H9 (cell line): ENCODE results near the gene SRP54. TPM values are rescaled to one million over a fixed set of nuclear protein-coding genes. Genes with fewer than 3 reads are reported as not detected.

Source experiments
- DNase-seq: peaks from one replicate; pipeline ENCODE4 v3.0.0-alpha.2; 2017
- H2AFZ ChIP-seq: one replicate; pipeline ENCODE4 v1.6.1; 2013; ENCODE audit warnings: mild to moderate bottlenecking, low read length, control low read depth, moderate library complexity
- H2AK5ac ChIP-seq: 2 replicates; pipeline ENCODE4 v1.6.1; 2013; ENCODE audit warnings: low read length, control low read depth, mixed read lengths; ENCODE audit not compliant: insufficient read length
- H2BK120ac ChIP-seq: one replicate; pipeline ENCODE4 v1.6.1; 2013; ENCODE audit warnings: low read depth, mild to moderate bottlenecking, low read length, control low read depth, inconsistent platforms; ENCODE audit not compliant: poor library complexity, severe bottlenecking
- H2BK12ac ChIP-seq: 2 replicates; pipeline ENCODE4 v1.6.1; 2013; ENCODE audit warnings: low read length, control low read depth, mixed read lengths, low read depth; ENCODE audit not compliant: insufficient read length
- H2BK15ac ChIP-seq: 2 replicates; pipeline ENCODE4 v1.6.1; 2013; ENCODE audit warnings: low read depth, low read length, control low read depth
- H2BK20ac ChIP-seq: one replicate; pipeline ENCODE4 v1.6.1; 2013; ENCODE audit warnings: low read depth, mild to moderate bottlenecking, low read length, control low read depth, inconsistent platforms; ENCODE audit not compliant: poor library complexity, severe bottlenecking
- H2BK5ac ChIP-seq: 2 replicates; pipeline ENCODE4 v1.6.1; 2013; ENCODE audit warnings: low read length, control low read depth, mixed read lengths; ENCODE audit not compliant: insufficient read length
- H3K14ac ChIP-seq: 2 replicates; pipeline ENCODE4 v1.6.1; 2013; ENCODE audit warnings: low read length, control low read depth; ENCODE audit not compliant: insufficient read depth
- H3K18ac ChIP-seq: 2 replicates; pipeline ENCODE4 v1.6.1; 2013; ENCODE audit warnings: low read depth, mild to moderate bottlenecking, mixed read lengths, low read length, control low read depth; ENCODE audit not compliant: insufficient read length
- H3K23ac ChIP-seq: 2 replicates; pipeline ENCODE4 v1.6.1; 2013; ENCODE audit warnings: low read length, control low read depth, mixed read lengths, low read depth; ENCODE audit not compliant: insufficient read length
- H3K23me2 ChIP-seq: 2 replicates; pipeline ENCODE4 v1.6.1; 2013; ENCODE audit warnings: low read depth, mild to moderate bottlenecking, mixed read lengths, low read length, control low read depth; ENCODE audit not compliant: insufficient read length, poor library complexity, severe bottlenecking
- H3K27ac ChIP-seq: 2 replicates; pipeline ENCODE4 v1.5.1; 2013; ENCODE audit warnings: low read length, control low read depth, mixed read lengths, low read depth; ENCODE audit not compliant: insufficient read length
- H3K27me3 ChIP-seq: 2 replicates; pipeline ENCODE4 v1.6.1; 2013; ENCODE audit warnings: low read length, control low read depth, inconsistent platforms; ENCODE audit not compliant: insufficient read depth
- H3K4ac ChIP-seq: 2 replicates; pipeline ENCODE4 v1.6.1; 2013; ENCODE audit warnings: low read depth, mild to moderate bottlenecking, control low read depth, inconsistent platforms, low read length, moderate library complexity
- H3K4me1 ChIP-seq: 2 replicates; pipeline ENCODE4 v1.6.1; 2013; ENCODE audit warnings: low read length, control low read depth, inconsistent platforms; ENCODE audit not compliant: insufficient read depth
- H3K4me2 ChIP-seq: 2 replicates; pipeline ENCODE4 v1.6.1; 2013; ENCODE audit warnings: low read length, control low read depth, mixed read lengths; ENCODE audit not compliant: insufficient read length, insufficient read depth
- H3K56ac ChIP-seq: 2 replicates; pipeline ENCODE4 v1.6.1; 2013; ENCODE audit warnings: low read depth, mild to moderate bottlenecking, mixed read lengths, low read length, control low read depth; ENCODE audit not compliant: insufficient read length
- H3K79me1 ChIP-seq: 2 replicates; pipeline ENCODE4 v1.6.1; 2013; ENCODE audit warnings: low read depth, mild to moderate bottlenecking, moderate library complexity, low read length, control low read depth, inconsistent platforms; ENCODE audit not compliant: insufficient read depth, poor library complexity, severe bottlenecking
- H3K79me2 ChIP-seq: 2 replicates; pipeline ENCODE4 v1.6.1; 2013; ENCODE audit warnings: low read length, control low read depth, inconsistent platforms; ENCODE audit not compliant: insufficient read depth
- H3K9ac ChIP-seq: 2 replicates; pipeline ENCODE4 v1.6.1; 2013; ENCODE audit warnings: low read length, control low read depth, mixed read lengths; ENCODE audit not compliant: insufficient read length; ENCODE audit errors: extremely low read depth
- H3K9me3 ChIP-seq: one replicate; pipeline ENCODE4 v1.6.1; 2013; ENCODE audit warnings: low read depth, low read length, inconsistent platforms; ENCODE audit not compliant: control insufficient read depth
- H3T11ph ChIP-seq: one replicate; pipeline ENCODE4 v1.6.1; 2013; ENCODE audit warnings: mild to moderate bottlenecking, low read length, control low read depth, inconsistent platforms
- H4K20me1 ChIP-seq: one replicate; pipeline ENCODE4 v1.6.1; 2013; ENCODE audit not compliant: control insufficient read depth, insufficient read length, insufficient read depth
- H4K5ac ChIP-seq: 2 replicates; pipeline ENCODE4 v1.6.1; 2013; ENCODE audit warnings: low read depth, mild to moderate bottlenecking, mixed read lengths, low read length, control low read depth; ENCODE audit not compliant: insufficient read length
- H4K8ac ChIP-seq: replicated peaks from 2 replicates; pipeline ENCODE4 v1.6.1; 2013; ENCODE audit warnings: low read length, control low read depth, mixed read lengths, low read depth; ENCODE audit not compliant: insufficient read length
- H4K91ac ChIP-seq: 2 replicates; pipeline ENCODE4 v1.6.1; 2013; ENCODE audit warnings: low read depth, mild to moderate bottlenecking, moderate library complexity, mixed read lengths, low read length, control low read depth; ENCODE audit not compliant: insufficient read length
- H3K27ac Mint-ChIP-seq, 3 experiments: 2 replicates in 2 of 3; 3 replicates in 1 of 3; pipeline ENCODE4 v1.8.0; 2020 to 2021; ENCODE audit warnings: mixed read lengths in 3 of 3, mild to moderate bottlenecking in 1 of 3, moderate library complexity in 1 of 3
- H3K27me3 Mint-ChIP-seq: 2 replicates; pipeline ENCODE4 v1.8.0; 2021; ENCODE audit warnings: low read depth, mild to moderate bottlenecking, moderate library complexity, mixed read lengths
- H3K36me3 Mint-ChIP-seq, 3 experiments: 2 replicates in 2 of 3; 3 replicates in 1 of 3; pipeline ENCODE4 v1.8.0; 2020 to 2021; ENCODE audit warnings: low read depth in 3 of 3, mixed read lengths in 3 of 3; ENCODE audit not compliant: insufficient read depth in 1 of 3
- H3K4me1 Mint-ChIP-seq, 2 experiments: 2 replicates each; pipeline ENCODE4 v1.8.0; 2020; ENCODE audit warnings: mixed read lengths in 2 of 2
- H3K4me3 Mint-ChIP-seq, 2 experiments: 2 replicates in 1 of 2; 3 replicates in 1 of 2; pipeline ENCODE4 v1.8.0; 2020 to 2021; ENCODE audit warnings: mild to moderate bottlenecking in 2 of 2, mixed read lengths in 2 of 2, moderate library complexity in 1 of 2
- H3K9me3 Mint-ChIP-seq, 2 experiments: 2 replicates in 1 of 2; 3 replicates in 1 of 2; pipeline ENCODE4 v1.8.0; 2020; ENCODE audit warnings: mild to moderate bottlenecking in 2 of 2, mixed read lengths in 2 of 2, moderate library complexity in 1 of 2
- WGBS: extraction: QIAGEN DNeasy Blood & Tissue Kit; methylation state at CpG from one replicate; pipeline ENCODE4 v1.1.7; 2013; ENCODE audit warnings: missing lambda C conversion rate, low lambda C conversion rate, mixed read lengths; ENCODE audit not compliant: insufficient read length; ENCODE audit errors: extremely low coverage; 5-methylcytosine and 5-hydroxymethylcytosine counted together
- total RNA-seq: library from RNA; stranded (reverse); gene quantifications from 2 replicates; pipeline ENCODE4 v1.2.1, GENCODE V29; 2021
- TF ChIP-seq, protein P1 (sequence below): fragments of 200-600 bp; sonication (generic); conservative IDR thresholded peaks from 3 replicates; pipeline ENCODE4 v1.8.0; 2021; ENCODE audit warnings: antibody characterized with exemption, mild to moderate bottlenecking

The SRP54 gene
- total RNA-seq, 1 experiment from 2014 or later, result 57.7 TPM

DNA sequence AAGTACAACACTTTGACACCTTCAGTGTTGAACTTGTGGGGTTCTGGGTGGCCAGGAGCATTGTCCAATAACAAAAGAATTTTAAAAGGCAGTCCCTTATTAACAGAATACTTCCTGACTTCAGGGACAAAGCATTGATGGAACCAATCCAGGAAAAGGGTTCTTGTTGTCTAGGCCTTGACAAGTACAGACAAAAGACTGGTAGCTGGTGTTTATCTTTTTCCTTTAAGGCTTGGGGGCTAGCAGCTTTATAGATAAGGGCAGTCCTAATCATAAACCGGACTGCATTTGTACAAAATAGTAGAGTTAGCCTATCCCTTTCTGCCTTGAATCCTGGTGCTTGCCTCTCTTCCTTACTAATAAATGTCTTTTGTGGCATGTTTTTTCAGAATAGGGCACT is 90.7 kb downstream of the SRP54 start:
- H3K27me3 Mint-ChIP-seq, result no peaks in the 10 kb centered on the region
- peak overlapping the region in 1 of 3 experiments; percentile 34; a peak in 2 of 7 replicates for H3K27ac Mint-ChIP-seq
- Histone ChIP-seq H4K91ac (no peak overlapping the region), H3K4me2 (no peak overlapping the region), H2BK20ac (no peak overlapping the region), H3K4ac (no peak overlapping the region), H3K27me3 (no peaks in the 10 kb centered on the region), H3K18ac (no peak overlapping the region), H2BK120ac (no peak overlapping the region), H2BK15ac (no peak overlapping the region), H4K8ac (no peak overlapping the region), H3K27ac (no peak overlapping the region), H3K23ac (no peak overlapping the region), H3K56ac (no peak overlapping the region), H3K4me1 (no peaks in the 10 kb centered on the region), H3K14ac (no peak overlapping the region), H2AFZ (no peak overlapping the region), H4K20me1 (no peaks in the 10 kb centered on the region), H2AK5ac (no peak overlapping the region), H2BK5ac (no peak overlapping the region), H4K5ac (no peak overlapping the region), H3K79me1 (no peaks in the 10 kb centered on the region), H2BK12ac (no peak overlapping the region), H3K23me2 (no peaks in the 10 kb centered on the region), H3K9me3 (no peaks in the 10 kb centered on the region), H3K79me2 (no peaks in the 10 kb centered on the region), H3K9ac (no peak overlapping the region), H3T11ph (no peak overlapping the region)
- peaks cover 9 to 36% (median 13%) of the 10 kb centered on the region in 3 experiments; a peak in 6 of 7 replicates for H3K36me3 Mint-ChIP-seq
- no peak for DNase-seq
- WGBS, result no CpG with 5 or more reads among the region's 1 CpG
- no peaks in the 10 kb centered on the region for H3K9me3 Mint-ChIP-seq
- TF ChIP-seq, protein P1, sequence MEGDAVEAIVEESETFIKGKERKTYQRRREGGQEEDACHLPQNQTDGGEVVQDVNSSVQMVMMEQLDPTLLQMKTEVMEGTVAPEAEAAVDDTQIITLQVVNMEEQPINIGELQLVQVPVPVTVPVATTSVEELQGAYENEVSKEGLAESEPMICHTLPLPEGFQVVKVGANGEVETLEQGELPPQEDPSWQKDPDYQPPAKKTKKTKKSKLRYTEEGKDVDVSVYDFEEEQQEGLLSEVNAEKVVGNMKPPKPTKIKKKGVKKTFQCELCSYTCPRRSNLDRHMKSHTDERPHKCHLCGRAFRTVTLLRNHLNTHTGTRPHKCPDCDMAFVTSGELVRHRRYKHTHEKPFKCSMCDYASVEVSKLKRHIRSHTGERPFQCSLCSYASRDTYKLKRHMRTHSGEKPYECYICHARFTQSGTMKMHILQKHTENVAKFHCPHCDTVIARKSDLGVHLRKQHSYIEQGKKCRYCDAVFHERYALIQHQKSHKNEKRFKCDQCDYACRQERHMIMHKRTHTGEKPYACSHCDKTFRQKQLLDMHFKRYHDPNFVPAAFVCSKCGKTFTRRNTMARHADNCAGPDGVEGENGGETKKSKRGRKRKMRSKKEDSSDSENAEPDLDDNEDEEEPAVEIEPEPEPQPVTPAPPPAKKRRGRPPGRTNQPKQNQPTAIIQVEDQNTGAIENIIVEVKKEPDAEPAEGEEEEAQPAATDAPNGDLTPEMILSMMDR, result no peak
- no peak overlapping the region for H3K4me3 Mint-ChIP-seq
- H3K4me1 Mint-ChIP-seq, result no peaks in the 10 kb centered on the region
